Globus pallidus (tissue), 1 donor: Measurements from ENCODE around the gene TOX2.

Experiments
- DNase-seq: peaks from one replicate; pipeline ENCODE4 v3.0.0-alpha.2; 2015; ENCODE audit warnings: low spot score

Gene TOX2

DNA sequence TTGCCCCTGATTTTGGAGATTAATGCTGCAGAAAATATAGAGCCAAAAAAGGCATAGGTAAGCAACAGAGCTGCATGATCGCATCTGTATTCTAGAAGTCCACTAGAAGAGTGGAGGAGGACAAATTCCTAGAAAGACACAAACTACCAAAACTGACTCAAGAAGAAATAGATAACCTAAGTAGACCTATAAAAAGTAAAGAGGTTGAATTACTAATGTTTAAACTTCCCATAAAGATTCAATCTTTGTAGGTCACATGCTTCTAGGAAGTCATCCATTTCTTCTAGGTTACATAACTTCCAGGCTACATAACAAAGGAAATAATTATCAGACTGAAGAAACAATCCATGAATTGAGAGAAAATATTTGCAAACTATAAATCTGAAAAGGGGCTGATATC lies 187.9 kb downstream of the TOX2 start:
- no peak for DNase-seq

DNA sequence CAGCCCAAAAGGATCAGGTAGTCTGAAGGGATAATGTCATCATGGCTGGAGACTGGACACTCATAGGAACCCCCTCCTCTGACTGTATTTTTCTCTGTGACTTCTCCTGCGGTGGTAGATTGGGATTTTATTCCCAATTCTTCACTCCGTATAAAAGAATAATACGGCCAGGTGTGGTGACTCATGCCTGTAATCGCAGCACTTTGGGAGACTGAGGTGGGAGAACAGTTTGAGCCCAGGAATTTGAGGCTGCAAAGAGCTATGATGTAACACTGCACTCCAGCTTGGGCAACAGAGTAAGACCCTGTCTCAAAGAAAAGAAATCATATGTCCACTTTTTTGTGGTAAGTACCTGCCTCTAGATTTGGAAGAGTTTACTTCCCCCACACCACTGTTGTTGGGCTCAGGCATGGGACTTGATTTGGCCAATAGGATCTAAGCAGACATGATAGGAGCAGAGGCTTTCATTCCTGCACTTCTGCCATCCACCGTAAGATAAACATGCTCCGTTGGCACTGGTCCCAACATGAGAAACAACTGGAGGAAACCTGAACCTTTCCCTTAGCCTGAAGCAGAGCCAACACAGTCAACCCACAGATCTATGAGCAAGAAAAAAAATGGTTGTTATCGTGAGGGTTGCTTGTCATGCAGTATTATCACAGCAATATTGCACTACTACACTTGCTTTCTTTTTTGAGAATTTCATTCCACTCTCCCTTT lies 190.3 kb downstream of the TOX2 start:
- no peak for DNase-seq

DNA sequence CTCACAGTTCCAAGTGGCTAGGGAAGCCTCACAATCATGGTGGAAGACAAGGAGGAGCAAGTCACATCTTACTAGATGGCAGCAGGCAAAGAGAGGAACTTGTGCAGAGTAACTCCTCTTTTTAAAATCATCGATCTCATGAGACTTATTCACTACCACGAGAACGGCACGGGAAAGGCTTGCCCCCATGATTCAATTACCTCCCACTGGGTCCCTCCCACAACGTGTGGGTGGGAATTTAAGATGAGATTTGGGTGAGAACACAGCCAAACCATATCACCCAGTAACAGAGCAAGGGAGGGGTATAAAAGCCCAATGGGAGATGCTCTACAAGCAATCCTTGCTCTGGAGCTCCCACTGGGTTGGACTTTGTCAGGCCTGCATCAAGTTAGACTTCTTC lies 192.0 kb downstream of the TOX2 start:
- no peak for DNase-seq

DNA sequence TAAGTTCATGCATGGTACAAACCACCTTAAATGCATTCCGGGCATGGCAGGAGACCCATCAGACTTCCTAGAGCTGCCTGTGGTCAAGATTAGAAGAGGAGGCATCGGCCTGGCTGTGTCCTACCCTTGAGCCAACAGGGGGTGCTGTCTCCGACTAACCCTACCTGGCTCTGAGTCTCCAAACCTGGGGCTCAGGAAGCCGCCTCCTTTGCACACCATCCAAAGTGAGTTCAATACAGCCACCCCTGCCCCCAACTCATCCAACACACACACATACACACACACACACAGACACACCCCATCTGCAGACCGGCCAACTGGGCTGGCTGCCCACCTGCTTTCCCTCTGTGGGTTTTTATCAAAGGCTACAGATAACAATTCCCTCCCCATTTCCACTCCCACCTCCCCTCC lies 195.3 kb downstream of the TOX2 start:
- no peak for DNase-seq

DNA sequence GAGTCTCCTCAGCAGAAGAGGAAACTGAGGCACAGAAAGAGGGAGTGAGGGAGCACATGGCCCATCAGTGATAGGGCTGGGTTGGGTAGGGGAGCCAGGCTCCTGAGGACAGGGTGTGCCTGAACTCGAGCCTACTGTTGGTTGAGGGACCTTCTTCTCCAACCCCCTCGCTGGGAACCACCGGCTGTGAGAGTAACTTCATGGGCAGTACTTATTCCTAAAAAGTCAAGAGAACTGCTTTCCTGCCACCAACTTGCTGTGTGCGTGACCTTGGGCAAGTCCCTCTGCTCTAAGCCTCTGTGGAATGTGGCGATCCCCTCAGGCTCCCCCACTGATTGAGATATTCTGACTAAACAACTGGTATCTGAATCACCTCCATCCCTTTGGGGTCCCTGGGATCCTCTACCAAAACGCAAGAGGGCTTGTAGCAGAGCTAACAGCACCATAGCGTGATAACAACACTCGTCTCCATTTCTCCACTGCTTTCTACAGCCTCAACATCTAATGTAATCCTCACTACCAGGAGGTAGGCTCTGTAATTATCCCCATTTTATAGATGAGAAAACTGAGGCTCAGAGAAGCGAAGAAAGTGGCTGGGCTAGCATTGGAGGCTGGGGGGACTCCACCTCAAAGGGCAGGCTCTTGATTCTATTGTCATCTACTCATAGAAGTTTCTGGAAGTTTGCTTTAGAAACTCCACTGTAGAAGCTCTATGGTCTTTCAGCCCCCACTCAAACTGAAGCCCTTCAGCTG lies 196.3 kb downstream of the TOX2 start:
- no peak for DNase-seq

DNA sequence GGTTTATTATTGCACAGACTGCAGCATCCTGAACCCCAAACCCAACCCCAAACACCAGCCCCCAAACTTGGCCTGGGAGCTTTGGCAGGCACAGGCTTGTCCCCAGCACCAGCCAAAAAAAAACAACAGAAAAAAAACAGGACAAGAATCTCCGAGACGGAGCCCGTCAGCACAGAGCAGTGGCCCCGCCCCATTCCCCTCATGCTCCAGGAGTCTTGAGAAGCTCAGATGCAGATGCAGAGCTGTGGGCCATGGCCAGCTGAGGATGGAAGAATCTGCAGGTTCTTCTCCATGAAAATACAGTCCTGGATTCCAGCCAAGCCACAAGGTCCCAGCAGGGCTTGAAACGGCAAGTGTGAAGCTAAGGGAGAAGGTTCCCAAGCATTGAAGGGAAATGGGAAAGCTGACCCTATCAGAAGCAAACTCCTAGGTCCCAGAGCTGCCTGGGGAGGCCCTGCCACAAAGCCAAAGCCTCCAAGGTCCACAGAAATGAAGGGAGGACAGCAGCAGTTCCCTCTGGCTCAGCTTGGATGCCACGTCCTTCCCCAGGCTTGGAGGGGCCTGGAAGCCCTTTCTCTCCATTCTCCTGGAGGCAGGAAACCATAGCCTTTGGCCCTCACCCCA lies 197.2 kb downstream of the TOX2 start:
- DNase-seq = no peak

DNA sequence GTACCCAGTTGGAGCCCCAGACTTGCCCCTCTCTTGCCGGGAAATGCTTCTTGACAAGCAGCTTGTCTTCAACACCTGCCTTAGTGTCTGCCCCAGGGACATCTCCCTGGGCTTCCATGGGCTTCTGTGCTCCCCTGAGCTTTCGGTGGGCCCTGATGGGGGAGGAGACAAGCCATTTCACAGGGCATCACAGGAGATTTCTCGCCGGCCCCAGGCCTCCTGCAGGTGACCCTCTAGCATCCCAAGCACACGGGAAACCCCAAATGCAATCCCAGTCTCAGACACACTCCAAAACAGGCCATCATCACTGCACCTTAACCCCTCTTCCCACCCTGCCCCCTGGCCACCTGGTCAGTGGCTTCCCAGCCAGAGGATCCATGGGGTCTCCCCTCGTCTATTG lies 197.8 kb downstream of the TOX2 start:
- DNase-seq = no peak

DNA sequence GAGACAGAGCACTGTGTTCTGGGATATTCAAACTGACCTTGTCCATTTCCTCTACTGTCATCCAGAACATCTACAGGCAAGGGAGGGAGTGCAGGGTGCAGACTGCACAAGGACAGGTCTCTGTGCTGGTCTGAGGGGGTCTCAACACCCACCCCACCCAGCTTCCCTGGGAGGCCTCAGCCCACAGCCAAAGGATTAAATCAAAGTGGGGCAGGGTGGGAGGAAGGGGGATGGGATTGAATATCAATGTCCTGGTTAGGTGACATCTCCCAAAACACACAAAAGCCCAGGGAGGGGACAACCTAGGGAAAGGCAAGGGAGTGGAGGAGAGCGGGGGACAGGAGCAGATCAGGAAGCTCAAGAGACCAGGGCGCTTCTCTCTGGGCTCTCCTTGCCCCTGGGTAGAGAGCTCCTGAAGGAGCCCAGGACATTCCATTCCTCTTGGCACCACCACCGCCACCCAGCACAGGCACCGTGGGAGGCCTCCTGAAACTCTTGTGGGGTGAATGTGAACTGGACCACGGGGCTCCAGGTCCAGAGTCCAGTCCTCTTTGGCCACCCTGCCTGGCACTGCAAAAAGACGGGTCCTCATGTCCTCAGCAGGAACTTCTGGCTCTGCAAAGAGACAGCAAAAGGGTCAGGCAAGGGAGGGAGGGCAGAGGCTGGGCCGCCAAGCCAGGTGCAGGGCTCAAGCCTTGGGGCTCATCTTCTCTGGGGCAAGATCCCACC lies 198.4 kb downstream of the TOX2 start:
- DNase-seq = no peak

DNA sequence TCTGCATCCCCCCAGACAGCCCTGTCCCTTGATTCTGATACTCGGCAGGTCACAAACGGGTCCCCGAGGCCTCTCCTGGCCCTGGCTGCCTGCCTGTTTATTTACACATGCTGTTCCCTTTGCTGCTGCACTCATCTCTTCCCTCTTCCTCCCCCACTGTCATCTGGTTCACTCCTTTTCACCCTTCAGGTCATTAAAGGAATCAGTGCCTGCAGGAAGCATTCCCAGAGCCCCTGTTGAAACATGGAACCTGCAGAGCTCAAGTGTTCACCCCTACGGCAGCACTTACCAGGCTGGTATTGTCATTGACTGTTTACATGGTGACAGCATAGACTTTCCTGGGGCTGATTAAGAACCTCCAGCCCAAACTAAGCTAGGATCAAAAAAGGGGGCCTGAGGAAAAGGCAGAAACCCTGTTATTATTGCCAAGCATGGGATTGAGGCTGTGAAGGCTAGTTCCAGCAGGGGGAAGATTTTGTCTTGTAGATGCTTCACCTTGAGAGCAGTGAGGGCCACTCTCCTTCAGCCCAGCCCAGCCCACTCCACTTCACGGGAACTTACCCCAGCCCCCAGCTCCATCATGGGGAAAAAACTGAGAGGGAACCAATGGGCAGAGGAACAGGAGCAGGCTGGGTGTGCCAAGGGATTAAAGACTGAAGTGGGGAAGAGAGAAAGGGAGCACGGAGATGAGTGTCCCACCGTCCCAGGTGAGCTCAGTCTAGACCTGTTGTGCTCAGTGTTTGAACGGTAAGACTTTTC lies 199.1 kb downstream of the TOX2 start:
- no peak for DNase-seq

DNA sequence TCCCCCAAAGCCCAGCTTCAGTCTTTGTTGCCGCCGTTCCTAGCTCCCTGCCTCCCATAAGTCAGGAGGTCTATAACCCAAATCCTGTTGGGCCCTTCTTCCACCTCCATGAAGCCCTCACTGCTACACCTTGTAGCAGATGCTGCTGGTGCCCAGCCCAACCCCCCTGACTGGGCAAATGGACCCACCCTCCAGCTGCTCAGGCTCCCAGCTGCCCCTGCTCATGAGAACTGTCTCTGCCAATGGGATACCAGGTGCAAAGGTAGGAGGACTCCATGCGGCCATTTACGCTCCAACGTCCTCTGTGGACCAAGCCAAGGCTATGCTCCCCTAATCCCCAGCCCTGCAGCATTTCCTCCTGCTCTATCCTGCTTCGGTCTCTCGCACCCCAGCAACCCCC lies 200.5 kb downstream of the TOX2 start:
- DNase-seq = no peak

DNA sequence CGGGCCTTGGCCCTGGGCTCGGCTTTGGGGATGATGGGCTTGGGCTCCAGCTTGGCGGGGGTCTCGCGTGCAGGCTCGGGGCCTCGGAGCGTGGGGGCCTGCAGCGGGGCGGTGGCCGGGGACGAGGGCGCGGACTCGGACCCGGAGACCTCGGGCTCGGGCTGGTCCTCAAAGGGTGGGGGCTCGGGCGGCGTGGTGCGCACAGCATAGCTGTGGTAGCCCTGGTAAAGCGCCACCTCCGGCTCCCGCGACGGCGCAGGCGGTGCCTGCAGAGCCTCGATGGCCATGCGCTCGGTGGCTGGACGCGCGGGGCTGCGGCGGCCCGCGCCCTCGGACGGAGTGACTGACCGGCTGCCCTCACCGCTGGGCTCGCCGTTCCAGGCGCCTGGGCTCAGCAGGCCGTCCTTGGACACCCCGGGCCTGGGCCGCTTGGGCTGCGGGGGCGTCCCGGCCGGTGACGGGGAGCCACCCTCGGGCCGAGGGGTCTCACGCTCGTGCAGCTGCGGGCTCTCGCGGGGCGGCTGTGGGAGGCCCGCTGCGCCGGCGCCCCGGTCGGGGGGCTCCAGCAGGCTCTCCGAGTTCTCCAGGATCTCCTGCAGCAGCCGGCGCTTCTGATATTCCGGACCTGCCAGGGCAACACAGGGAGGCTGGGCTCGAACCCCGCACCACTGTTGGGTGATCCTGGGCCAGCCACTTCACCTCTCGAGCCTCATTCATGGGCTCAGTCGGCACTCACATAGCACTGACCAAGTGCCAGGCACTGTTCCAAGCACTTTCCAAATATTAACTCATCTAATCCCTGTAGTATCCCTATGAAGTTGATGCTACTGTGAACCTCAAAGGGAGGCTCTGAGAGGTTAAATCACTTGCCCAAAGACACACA lies 201.4 kb downstream of the TOX2 start:
- no peak for DNase-seq

DNA sequence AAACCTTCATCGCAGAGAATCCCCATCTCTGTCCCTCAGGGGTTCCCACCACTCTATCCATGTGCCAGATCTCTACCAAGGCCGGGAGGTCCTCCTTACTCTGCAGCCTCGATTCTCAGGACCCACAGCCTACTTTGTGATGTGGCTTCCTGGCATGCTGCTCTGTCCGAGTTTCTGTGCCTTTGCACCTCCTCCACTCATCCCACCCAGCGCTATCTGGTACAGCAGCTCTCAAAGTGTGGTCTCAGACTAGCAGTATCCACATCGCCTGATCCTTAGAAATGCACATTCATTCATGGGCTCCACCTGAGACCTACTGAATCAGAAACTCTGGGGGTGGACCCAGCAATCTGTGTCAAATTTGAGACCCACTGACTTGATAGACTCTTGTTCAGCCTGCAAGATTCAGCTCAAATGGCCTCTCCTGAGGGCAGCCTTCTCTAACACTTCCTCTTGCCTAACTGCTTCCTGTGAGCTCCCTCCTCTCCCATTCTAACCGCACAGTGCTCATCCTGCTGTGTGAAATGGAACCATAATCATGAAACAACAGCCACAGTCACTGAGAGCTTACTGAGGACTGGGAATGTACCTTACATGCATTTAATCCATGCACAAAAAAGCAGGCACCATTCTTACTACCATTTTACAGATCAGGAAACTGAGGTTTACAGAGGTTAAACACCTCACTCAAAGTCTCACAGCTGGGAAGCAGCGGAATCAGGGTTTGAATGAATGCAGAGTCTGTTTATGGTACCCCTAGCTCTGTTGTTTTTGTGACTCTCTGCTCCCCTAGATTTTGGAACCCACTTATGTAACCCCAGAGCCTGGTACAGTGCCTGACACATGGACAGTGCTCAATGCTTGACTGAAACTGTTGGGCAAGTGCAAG lies 202.9 kb downstream of the TOX2 start:
- DNase-seq = no peak

DNA sequence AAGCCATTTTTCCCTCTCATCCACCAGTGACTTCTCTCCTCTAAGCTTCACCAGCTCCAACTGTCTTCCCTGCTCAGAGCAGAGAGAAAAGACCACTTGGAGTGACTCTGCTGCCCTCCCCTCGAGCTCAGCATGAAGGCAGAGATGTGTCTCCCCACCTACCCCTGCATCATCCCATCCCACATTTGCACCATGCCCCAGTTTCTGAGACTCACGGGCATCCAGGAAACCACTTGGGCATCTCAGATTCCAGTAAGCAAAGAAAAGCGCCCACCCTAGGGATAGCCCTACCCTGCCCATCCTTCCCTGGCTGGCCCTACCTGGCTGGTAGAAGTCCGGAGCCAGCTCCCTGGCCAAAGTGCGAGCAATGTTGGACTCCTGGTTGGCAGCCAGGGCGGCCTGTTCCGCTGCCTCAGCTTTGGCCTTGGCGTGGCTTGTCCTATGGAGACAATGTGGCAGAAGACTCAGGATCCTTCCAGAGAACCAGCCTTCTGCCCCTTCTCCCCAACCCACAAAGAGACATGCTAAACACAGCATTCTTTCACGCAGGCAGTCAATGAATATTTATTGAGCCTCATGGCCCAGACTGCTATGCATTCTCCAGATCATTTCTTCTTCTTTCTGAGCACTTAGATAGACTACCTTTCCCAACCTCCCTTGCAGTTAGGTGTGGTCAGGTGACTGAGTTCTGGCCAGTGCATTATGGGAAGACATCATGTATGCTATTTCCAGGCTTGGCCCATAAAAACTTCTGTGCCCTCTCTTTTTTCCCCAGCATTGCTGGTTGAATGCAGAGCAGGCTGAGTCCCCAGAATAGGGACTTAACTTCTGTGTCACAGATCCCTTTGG lies 203.8 kb downstream of the TOX2 start:
- no peak for DNase-seq
